Measurements from ENCODE around the gene ELMO1. TPM values are rescaled to one million over a fixed set of nuclear protein-coding genes. Genes with fewer than 3 reads are reported as not detected.

The ELMO1 gene
- total and polyA plus RNA-seq, 9 donors = 8.9 to 48.9 (median 28.0) TPM

- H3K9me3 ChIP-seq = no peaks in the 10 kb centered on the region
- WGBS, 3 donors = 88 to 100% (median 94%) methylated on average over 1 of the region's 1 CpG
- no peak overlapping the region for H3K27ac ChIP-seq
- no peaks in the 10 kb centered on the region for H3K27me3 ChIP-seq
- intact Hi-C loops (cut with DNase I) = no loop called here
- DNase-seq = no peak
- H3K36me3 ChIP-seq = no peaks in the 10 kb centered on the region
- TF ChIP-seq POLR2A (IDR thresholded peaks at IDR 0.05) (no peak), CTCF (IDR thresholded peaks at IDR 0.05) (no peak), EP300 (IDR thresholded peaks at IDR 0.05) (no peak)
- no peak overlapping the region for H3K4me3 ChIP-seq
- H3K4me1 ChIP-seq (ENCODE audit: insufficient read depth) = no peaks in the 10 kb centered on the region
Measured at GRCh38 chr7:37337522-37337921, 111.1 kb downstream of the ELMO1 start.

GRCh38 chr7:37336259-37336658, 112.4 kb downstream of the ELMO1 start:
- Histone ChIP-seq H3K27me3 (no peaks in the 10 kb centered on the region), H3K4me3 (no peak overlapping the region), H3K27ac (no peak overlapping the region), H3K36me3 (no peaks in the 10 kb centered on the region), H3K4me1 (ENCODE audit: insufficient read depth) (no peaks in the 10 kb centered on the region), H3K9me3 (no peaks in the 10 kb centered on the region)
- 92 to 97% (median 93%) methylated on average over 5 of the region's 5 CpGs for WGBS, 3 donors
- intact Hi-C loops (cut with DNase I) = no loop called here
- TF ChIP-seq POLR2A (IDR thresholded peaks at IDR 0.05) (no peak), EP300 (IDR thresholded peaks at IDR 0.05) (no peak), CTCF (IDR thresholded peaks at IDR 0.05) (no peak)
- no peak for DNase-seq

- no peak for DNase-seq
- no peaks in the 10 kb centered on the region for H3K9me3 ChIP-seq
- no peaks in the 10 kb centered on the region for H3K4me1 ChIP-seq (ENCODE audit: insufficient read depth)
- TF ChIP-seq POLR2A (IDR thresholded peaks at IDR 0.05) = no peak
- TF ChIP-seq EP300 (IDR thresholded peaks at IDR 0.05) = no peak
- TF ChIP-seq CTCF (IDR thresholded peaks at IDR 0.05) = no peak
- no peak overlapping the region for H3K4me3 ChIP-seq
- H3K36me3 ChIP-seq = no peaks in the 10 kb centered on the region
- no peak overlapping the region for H3K27ac ChIP-seq
- intact Hi-C loops (cut with DNase I) = no loop called here
- H3K27me3 ChIP-seq = no peaks in the 10 kb centered on the region
- WGBS, 3 donors = 72 to 79% (median 79%) methylated on average over 1 of the region's 1 CpG
Measured at GRCh38 chr7:37333075-37333474, 115.6 kb downstream of the ELMO1 start.

- no peaks in the 10 kb centered on the region for H3K27me3 ChIP-seq
- no peak overlapping the region for H3K4me3 ChIP-seq
- H3K27ac ChIP-seq = no peak overlapping the region
- TF ChIP-seq EP300 (IDR thresholded peaks at IDR 0.05) (no peak), CTCF (IDR thresholded peaks at IDR 0.05) (no peak), POLR2A (IDR thresholded peaks at IDR 0.05) (no peak)
- DNase-seq = no peak
- 91 to 92% (median 91%) methylated on average over 9 of the region's 9 CpGs for WGBS, 3 donors
- H3K36me3 ChIP-seq = no peaks in the 10 kb centered on the region
- H3K4me1 ChIP-seq (ENCODE audit: insufficient read depth) = no peaks in the 10 kb centered on the region
- intact Hi-C loops (cut with DNase I) = no loop called here
- H3K9me3 ChIP-seq = no peaks in the 10 kb centered on the region
Measured at GRCh38 chr7:37332243-37333016, 116.2 kb downstream of the ELMO1 start.

All from ovary (tissue), 9 donors.